Calu3 (cell line): Measurements from ENCODE around the gene SH3PXD2A. TPM values are rescaled to one million over a fixed set of nuclear protein-coding genes. Genes with fewer than 3 reads are reported as not detected.

Experiments used
- BruUV-seq: library from RNA; stranded (reverse); fragments of 400-500 nt; replicated peaks from 2 replicates; lab custom pipeline; 2021; lab: Mats Ljungman, UMichigan
- CTCF ChIA-PET: fragments of 300-600 bp; sonication (Branson Sonifier 250); formaldehyde crosslinking; loops from one replicate; lab custom pipeline; 2022; ENCODE audit warnings: antibody characterized with exemption; lab: Charles Lee
- DNase-seq: peaks from one replicate; pipeline ENCODE4 v3.0.0; 2022
- H3K27ac Mint-ChIP-seq: one replicate; pipeline ENCODE4 v1.8.0; 2022; ENCODE audit warnings: mixed read lengths; ENCODE audit not compliant: unreplicated experiment
- H3K27me3 Mint-ChIP-seq: one replicate; pipeline ENCODE4 v1.8.0; 2022; ENCODE audit warnings: mixed read lengths; ENCODE audit not compliant: unreplicated experiment
- H3K36me3 Mint-ChIP-seq: one replicate; pipeline ENCODE4 v1.8.0; 2022; ENCODE audit warnings: mild to moderate bottlenecking, moderate library complexity, mixed read lengths; ENCODE audit not compliant: insufficient read depth, unreplicated experiment
- H3K4me1 Mint-ChIP-seq: one replicate; pipeline ENCODE4 v1.8.0; 2022; ENCODE audit warnings: mild to moderate bottlenecking, low read depth, mixed read lengths; ENCODE audit not compliant: unreplicated experiment
- H3K4me3 Mint-ChIP-seq: one replicate; pipeline ENCODE4 v1.8.0; 2022; ENCODE audit warnings: mild to moderate bottlenecking, low read depth, moderate library complexity, mixed read lengths; ENCODE audit not compliant: unreplicated experiment
- H3K9me3 Mint-ChIP-seq: one replicate; pipeline ENCODE4 v1.8.0; 2022; ENCODE audit warnings: low read depth, mixed read lengths; ENCODE audit not compliant: unreplicated experiment
- CTCF ChIP-seq: fragments of 200-600 bp; IDR thresholded peaks from one replicate; pipeline ENCODE4 v1.8.0; 2022; ENCODE audit warnings: antibody characterized with exemption; ENCODE audit not compliant: unreplicated experiment
- intact Hi-C: fragments of 100-400 bp; cut with micrococcal nuclease; formaldehyde crosslinking; loops from one replicate; pipeline ENCODE4 v1.10.0; 2022; ENCODE audit not compliant: unreplicated experiment
- total RNA-seq: library from RNA; stranded (reverse); gene quantifications from 2 replicates; pipeline ENCODE4 v1.2.3, GENCODE V29; 2022

Gene SH3PXD2A
- total RNA-seq, 1 experiment from 2014 or later, result 7.5 TPM

DNA sequence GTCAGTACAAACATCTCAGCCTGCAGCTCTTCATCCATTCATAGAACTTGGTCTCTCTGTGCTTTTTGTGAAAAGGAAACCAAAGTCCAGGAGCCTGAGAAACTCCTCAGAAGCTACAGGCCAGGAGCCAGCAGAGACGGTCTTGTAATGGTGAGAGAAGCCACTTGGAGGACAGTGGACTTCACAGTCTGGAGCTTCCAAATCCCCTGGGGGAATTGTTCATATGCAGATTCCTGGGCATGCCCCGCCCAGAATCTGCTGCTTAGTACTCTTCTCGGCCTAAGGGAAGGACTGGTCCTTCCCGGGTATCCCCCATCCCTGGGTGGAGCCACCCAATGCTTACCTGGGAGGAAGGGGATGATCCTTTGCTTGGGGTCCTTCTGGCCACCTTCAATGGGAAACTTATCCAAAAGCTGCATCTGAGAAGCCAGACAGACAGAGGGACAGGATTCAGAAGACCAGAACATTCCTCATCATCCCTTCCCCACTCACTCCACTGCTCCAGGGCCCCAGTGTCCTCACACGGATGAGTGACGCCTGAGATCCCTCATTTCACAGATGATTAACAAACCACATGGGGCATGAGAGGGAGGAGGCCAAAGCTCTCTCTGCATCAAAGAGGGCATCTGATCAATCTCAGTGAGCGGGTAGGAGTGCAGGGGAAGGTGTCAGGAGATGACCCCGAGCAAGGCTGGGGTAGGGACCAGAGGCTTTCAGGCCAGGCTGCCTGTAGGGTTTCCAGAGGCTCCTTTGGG lies 88.4 kb downstream of the SH3PXD2A start:
- DNase-seq, result no peak
- no peaks in the 10 kb centered on the region for H3K36me3 Mint-ChIP-seq
- H3K27ac Mint-ChIP-seq, result no peak overlapping the region
- peaks cover 47% of the 10 kb centered on the region for H3K27me3 Mint-ChIP-seq
- H3K4me3 Mint-ChIP-seq, result no peak overlapping the region
- peaks cover 9% of the 10 kb centered on the region for H3K4me1 Mint-ChIP-seq
- BruUV-seq, result no TSS peak
- no peaks in the 10 kb centered on the region for H3K9me3 Mint-ChIP-seq
- CTCF ChIA-PET, result no interaction called here
- intact Hi-C loops, result loop anchor here (10.0 kb wide), 1 partner anchor 88 kb away; the partner anchor contains the start of gene SH3PXD2A
- no peak for TF ChIP-seq CTCF

DNA sequence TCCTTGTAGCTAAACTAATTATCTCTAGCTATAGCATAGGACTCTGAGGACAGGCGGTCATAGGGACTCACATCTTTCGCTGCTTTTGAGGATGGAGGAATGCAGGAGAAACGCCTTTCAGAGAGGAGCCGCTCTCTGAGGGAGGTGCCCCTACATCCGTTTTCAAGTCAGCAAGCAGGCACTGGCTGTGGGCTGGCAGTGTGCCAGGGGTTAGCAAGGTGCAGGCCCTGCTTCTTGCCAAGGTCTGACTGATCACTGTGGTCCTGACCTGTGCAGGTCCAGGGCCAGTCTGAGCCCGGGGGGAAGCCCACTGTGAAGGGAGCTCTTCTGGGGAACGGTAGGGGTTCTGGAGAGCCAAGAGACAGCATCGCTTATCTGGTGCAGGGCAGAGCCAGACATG lies 89.4 kb downstream of the SH3PXD2A start:
- Mint-ChIP-seq H3K4me1 (peaks cover 17% of the 10 kb centered on the region), H3K9me3 (no peaks in the 10 kb centered on the region), H3K27ac (no peak overlapping the region), H3K36me3 (no peaks in the 10 kb centered on the region), H3K27me3 (peaks cover 38% of the 10 kb centered on the region), H3K4me3 (no peak overlapping the region)
- DNase-seq, result peak; percentile 47
- no TSS peak for BruUV-seq
- TF ChIP-seq CTCF, result no peak
- CTCF ChIA-PET, result no interaction called here
- intact Hi-C loops, result loop anchor here (10.0 kb wide), 1 partner anchor 89 kb away; the partner anchor contains the start of gene SH3PXD2A

DNA sequence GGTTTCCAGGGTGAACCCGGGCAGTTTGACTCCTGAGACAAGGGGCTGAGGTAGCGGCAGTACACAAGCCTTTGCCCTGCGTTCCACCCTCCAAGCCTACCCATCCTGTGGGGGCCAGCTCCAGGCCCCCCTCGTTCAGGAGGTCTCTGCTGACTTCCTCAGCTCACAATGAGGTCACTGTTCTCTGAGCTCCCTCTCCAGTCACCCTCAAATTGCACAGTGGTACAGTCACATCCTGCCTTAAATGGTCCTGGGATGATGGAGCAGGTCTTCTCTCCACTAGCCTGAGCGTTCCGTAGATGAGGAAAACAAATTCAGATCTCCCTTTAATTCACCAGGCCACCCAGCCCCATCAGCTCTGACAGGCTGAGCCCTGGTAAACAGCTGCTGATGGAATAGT lies 90.2 kb downstream of the SH3PXD2A start:
- no peak for DNase-seq
- intact Hi-C loops, result loop anchor here (10.0 kb wide), 1 partner anchor 90 kb away; the partner anchor contains the start of gene SH3PXD2A
- Mint-ChIP-seq H3K4me1 (peaks cover 17% of the 10 kb centered on the region), H3K9me3 (no peaks in the 10 kb centered on the region), H3K27me3 (peaks cover 38% of the 10 kb centered on the region), H3K36me3 (no peaks in the 10 kb centered on the region), H3K4me3 (no peak overlapping the region), H3K27ac (no peak overlapping the region)
- TF ChIP-seq CTCF, result no peak
- CTCF ChIA-PET, result no interaction called here
- no TSS peak for BruUV-seq

DNA sequence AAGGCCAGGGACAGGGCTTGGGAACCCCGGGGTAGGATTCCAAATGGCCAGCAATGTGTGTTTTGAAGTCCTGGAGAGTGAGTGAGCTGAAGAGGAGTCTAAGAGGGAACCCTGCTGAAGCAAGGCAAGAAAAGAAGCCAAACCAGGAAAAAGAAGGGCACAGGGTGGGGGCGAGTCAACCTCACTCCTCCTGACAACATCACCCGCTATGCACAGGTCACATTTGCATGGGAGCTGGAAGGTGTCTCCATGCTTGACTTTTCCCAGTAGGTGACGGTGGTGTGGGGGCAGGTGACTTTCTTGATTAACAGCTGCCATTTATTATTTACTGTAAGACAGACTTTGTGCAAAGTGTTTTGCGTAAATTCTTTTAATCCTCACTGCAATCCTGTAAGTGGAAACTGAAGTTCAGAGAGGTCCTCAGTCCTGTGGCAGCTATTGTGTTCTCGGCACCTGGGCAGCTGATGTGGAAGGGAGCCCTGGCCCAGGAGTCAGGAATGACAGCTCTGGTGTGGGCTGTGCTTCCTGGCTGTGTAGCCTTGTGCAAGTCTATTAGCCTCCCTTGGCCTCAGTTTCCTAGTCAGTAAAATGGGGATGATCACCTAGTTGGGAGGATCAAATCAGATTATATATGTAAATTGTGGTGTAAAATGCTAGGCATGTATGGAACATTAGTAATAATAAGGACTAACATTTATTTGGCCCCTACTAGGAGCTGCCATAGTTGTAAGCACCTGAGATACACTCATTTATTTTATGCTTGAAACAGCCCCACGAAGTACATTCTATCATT lies 90.9 kb downstream of the SH3PXD2A start:
- Mint-ChIP-seq H3K9me3 (no peaks in the 10 kb centered on the region), H3K27me3 (peaks cover 34% of the 10 kb centered on the region), H3K4me3 (no peak overlapping the region), H3K4me1 (peaks cover 20% of the 10 kb centered on the region), H3K36me3 (no peaks in the 10 kb centered on the region), H3K27ac (no peak overlapping the region)
- CTCF ChIA-PET, result interaction anchor here (0.6 to 1.3 kb wide), 2 partner anchors 8 to 11 kb away, joined by 3 read pairs; no protein-coding TSS in a partner anchor
- intact Hi-C loops, result loop anchor here (10.0 kb wide), 1 partner anchor 90 kb away; the partner anchor contains the start of gene SH3PXD2A
- DNase-seq, result no peak
- no peak for TF ChIP-seq CTCF
- no TSS peak for BruUV-seq
